ENCODE measurements around the gene ATP8A1. TPM values are rescaled to one million over a fixed set of nuclear protein-coding genes. Genes with fewer than 3 reads are reported as not detected.

Gene ATP8A1
- total RNA-seq, 2 experiments from 2014 or later: 37.2 to 38.5 TPM

GRCh38 chr4:42646999-42647541 lies 9.8 kb downstream of the ATP8A1 start:
- no peak overlapping the region for H3K4me3 Mint-ChIP-seq
- ChIA-PET POLR2A (interaction anchor here (1.0 to 2.2 kb wide), 3 partner anchors 10 to 19 kb away, joined by 3 to 11 read pairs (median 6); partner anchors contain the start of gene ATP8A1), CTCF (interaction anchor here (0.9 to 2.7 kb wide), 3 partner anchors 10 to 25 kb away, joined by 3 to 12 read pairs (median 3); partner anchors contain the start of gene ATP8A1)
- ATAC-seq (no peak), DNase-seq (no peak)
- H3K36me3 Mint-ChIP-seq (ENCODE audit: low read depth): peaks cover 38% of the 10 kb centered on the region
- H3K9me3 Mint-ChIP-seq (ENCODE audit: insufficient read depth): no peaks in the 10 kb centered on the region
- no peak overlapping the region for H3K27ac Mint-ChIP-seq
- peaks cover 43% of the 10 kb centered on the region for H3K4me1 Mint-ChIP-seq (ENCODE audit: low read depth)
- no peaks in the 10 kb centered on the region for H3K27me3 Mint-ChIP-seq (ENCODE audit: low read depth)

- Mint-ChIP-seq H3K27ac (no peak overlapping the region), H3K36me3 (ENCODE audit: low read depth) (peaks cover 30% of the 10 kb centered on the region), H3K4me3 (no peak overlapping the region), H3K9me3 (ENCODE audit: insufficient read depth) (no peaks in the 10 kb centered on the region), H3K4me1 (ENCODE audit: low read depth) (peaks cover 50% of the 10 kb centered on the region), H3K27me3 (ENCODE audit: low read depth) (no peaks in the 10 kb centered on the region)
- ChIA-PET CTCF (interaction anchor here (0.8 to 2.7 kb wide), 4 partner anchors 11 to 122 kb away, joined by 3 to 12 read pairs (median 5); partner anchors contain the start of gene ATP8A1), POLR2A (interaction anchor here (1.2 to 2.2 kb wide), 2 partner anchors 11 to 18 kb away, joined by 6 to 11 read pairs; partner anchors contain the start of gene ATP8A1)
- DNase-seq (no peak), ATAC-seq (no peak)
Observed at GRCh38 chr4:42646013-42646784, 10.7 kb downstream of the ATP8A1 start.

GRCh38 chr4:42644897-42645296 lies 12.0 kb downstream of the ATP8A1 start:
- CTCF ChIA-PET: interaction anchor here (0.9 to 1.1 kb wide), 4 partner anchors 10 to 219 kb away, joined by 3 read pairs; no protein-coding TSS in a partner anchor
- DNase-seq: no peak
- H3K27ac Mint-ChIP-seq: no peak overlapping the region
- H3K4me3 Mint-ChIP-seq: no peak overlapping the region
- peaks cover 60% of the 10 kb centered on the region for H3K4me1 Mint-ChIP-seq (ENCODE audit: low read depth)
- H3K36me3 Mint-ChIP-seq (ENCODE audit: low read depth): peaks cover 24% of the 10 kb centered on the region
- H3K9me3 Mint-ChIP-seq (ENCODE audit: insufficient read depth): no peaks in the 10 kb centered on the region
- ATAC-seq: no peak
- H3K27me3 Mint-ChIP-seq (ENCODE audit: low read depth): no peaks in the 10 kb centered on the region
- POLR2A ChIA-PET: no interaction called here

GRCh38 chr4:42643685-42644084 lies 13.2 kb downstream of the ATP8A1 start:
- ChIA-PET CTCF (interaction anchor here (1.3 kb wide), 1 partner anchor 75 kb away, joined by 3 read pairs; no protein-coding TSS in a partner anchor), POLR2A (interaction anchor here (1.1 kb wide), 1 partner anchor 12 kb away, joined by 3 read pairs; no protein-coding TSS in a partner anchor)
- no peak for DNase-seq
- H3K4me3 Mint-ChIP-seq: no peak overlapping the region
- H3K27me3 Mint-ChIP-seq (ENCODE audit: low read depth): no peaks in the 10 kb centered on the region
- no peak for ATAC-seq
- H3K4me1 Mint-ChIP-seq (ENCODE audit: low read depth): peaks cover 71% of the 10 kb centered on the region
- no peak overlapping the region for H3K27ac Mint-ChIP-seq
- no peaks in the 10 kb centered on the region for H3K9me3 Mint-ChIP-seq (ENCODE audit: insufficient read depth)
- peaks cover 18% of the 10 kb centered on the region for H3K36me3 Mint-ChIP-seq (ENCODE audit: low read depth)

- H3K27me3 Mint-ChIP-seq (ENCODE audit: low read depth): no peaks in the 10 kb centered on the region
- POLR2A ChIA-PET: interaction anchor here (0.7 to 1.1 kb wide), 2 partner anchors 13 kb away, joined by 3 read pairs; no protein-coding TSS in a partner anchor
- CTCF ChIA-PET: interaction anchor here (0.6 to 1.3 kb wide), 2 partner anchors 74 to 125 kb away, joined by 3 read pairs; no protein-coding TSS in a partner anchor
- H3K27ac Mint-ChIP-seq: peak overlapping the region; percentile 18
- no peak overlapping the region for H3K4me3 Mint-ChIP-seq
- ATAC-seq (no peak), DNase-seq (no peak)
- H3K36me3 Mint-ChIP-seq (ENCODE audit: low read depth): peaks cover 18% of the 10 kb centered on the region
- H3K4me1 Mint-ChIP-seq (ENCODE audit: low read depth): peaks cover 75% of the 10 kb centered on the region
- no peaks in the 10 kb centered on the region for H3K9me3 Mint-ChIP-seq (ENCODE audit: insufficient read depth)
Observed at GRCh38 chr4:42642845-42643615, 13.9 kb downstream of the ATP8A1 start.

- ChIA-PET POLR2A (interaction anchor here (0.7 to 1.2 kb wide), 3 partner anchors 12 to 15 kb away, joined by 3 to 5 read pairs (median 4); partner anchors contain the start of gene ATP8A1), CTCF (interaction anchor here (0.6 to 1.1 kb wide), 3 partner anchors 14 to 126 kb away, joined by 3 read pairs; no protein-coding TSS in a partner anchor)
- Mint-ChIP-seq H3K36me3 (ENCODE audit: low read depth) (peaks cover 18% of the 10 kb centered on the region), H3K27me3 (ENCODE audit: low read depth) (no peaks in the 10 kb centered on the region), H3K9me3 (ENCODE audit: insufficient read depth) (no peaks in the 10 kb centered on the region), H3K27ac (peak overlapping the region; percentile 18), H3K4me1 (ENCODE audit: low read depth) (peaks cover 73% of the 10 kb centered on the region), H3K4me3 (no peak overlapping the region)
- ATAC-seq (peak; percentile 21), DNase-seq (no peak)
Observed at GRCh38 chr4:42642101-42642797, 14.7 kb downstream of the ATP8A1 start.

- no peaks in the 10 kb centered on the region for H3K27me3 Mint-ChIP-seq (ENCODE audit: low read depth)
- H3K27ac Mint-ChIP-seq: no peak overlapping the region
- ChIA-PET POLR2A (interaction anchor here (1.1 to 1.2 kb wide), 2 partner anchors 13 to 16 kb away, joined by 4 to 5 read pairs; partner anchors contain the start of gene ATP8A1), CTCF (interaction anchor here (1.0 to 1.1 kb wide), 2 partner anchors 14 kb away, joined by 3 read pairs; no protein-coding TSS in a partner anchor)
- peaks cover 77% of the 10 kb centered on the region for H3K4me1 Mint-ChIP-seq (ENCODE audit: low read depth)
- ATAC-seq: peak; percentile 10
- no peaks in the 10 kb centered on the region for H3K9me3 Mint-ChIP-seq (ENCODE audit: insufficient read depth)
- peaks cover 18% of the 10 kb centered on the region for H3K36me3 Mint-ChIP-seq (ENCODE audit: low read depth)
- H3K4me3 Mint-ChIP-seq: no peak overlapping the region
- no peak for DNase-seq
Observed at GRCh38 chr4:42641656-42642055, 15.2 kb downstream of the ATP8A1 start.

- ChIA-PET POLR2A (interaction anchor here (1.2 kb wide), 1 partner anchor 16 kb away, joined by 4 read pairs; the partner anchor contains the start of gene ATP8A1), CTCF (no interaction called here)
- Mint-ChIP-seq H3K27me3 (ENCODE audit: low read depth) (no peaks in the 10 kb centered on the region), H3K4me1 (ENCODE audit: low read depth) (peaks cover 78% of the 10 kb centered on the region), H3K27ac (no peak overlapping the region), H3K4me3 (no peak overlapping the region), H3K9me3 (ENCODE audit: insufficient read depth) (no peaks in the 10 kb centered on the region), H3K36me3 (ENCODE audit: low read depth) (peaks cover 16% of the 10 kb centered on the region)
- ATAC-seq (no peak), DNase-seq (no peak)
Observed at GRCh38 chr4:42641161-42641560, 15.7 kb downstream of the ATP8A1 start.

- CTCF ChIA-PET: interaction anchor here (1.0 kb wide), 1 partner anchor 177 kb away, joined by 3 read pairs; no protein-coding TSS in a partner anchor
- no peaks in the 10 kb centered on the region for H3K27me3 Mint-ChIP-seq (ENCODE audit: low read depth)
- H3K4me1 Mint-ChIP-seq (ENCODE audit: low read depth): peaks cover 73% of the 10 kb centered on the region
- POLR2A ChIA-PET: no interaction called here
- no peaks in the 10 kb centered on the region for H3K9me3 Mint-ChIP-seq (ENCODE audit: insufficient read depth)
- H3K4me3 Mint-ChIP-seq: no peak overlapping the region
- peaks cover 11% of the 10 kb centered on the region for H3K36me3 Mint-ChIP-seq (ENCODE audit: low read depth)
- H3K27ac Mint-ChIP-seq: no peak overlapping the region
- ATAC-seq (no peak), DNase-seq (no peak)
Observed at GRCh38 chr4:42640613-42641012, 16.3 kb downstream of the ATP8A1 start.

GRCh38 chr4:42638993-42639392 lies 17.9 kb downstream of the ATP8A1 start:
- H3K36me3 Mint-ChIP-seq (ENCODE audit: low read depth): peaks cover 5% of the 10 kb centered on the region
- H3K27ac Mint-ChIP-seq: peak overlapping the region; percentile 35
- POLR2A ChIA-PET: no interaction called here
- DNase-seq: no peak
- H3K9me3 Mint-ChIP-seq (ENCODE audit: insufficient read depth): no peaks in the 10 kb centered on the region
- H3K4me3 Mint-ChIP-seq: no peak overlapping the region
- H3K4me1 Mint-ChIP-seq (ENCODE audit: low read depth): peaks cover 64% of the 10 kb centered on the region
- no peaks in the 10 kb centered on the region for H3K27me3 Mint-ChIP-seq (ENCODE audit: low read depth)
- CTCF ChIA-PET: no interaction called here
- peak; percentile 34 for ATAC-seq

GRCh38 chr4:42638321-42638720 lies 18.6 kb downstream of the ATP8A1 start:
- no peak overlapping the region for H3K27ac Mint-ChIP-seq
- peaks cover 62% of the 10 kb centered on the region for H3K4me1 Mint-ChIP-seq (ENCODE audit: low read depth)
- no peaks in the 10 kb centered on the region for H3K27me3 Mint-ChIP-seq (ENCODE audit: low read depth)
- no peaks in the 10 kb centered on the region for H3K9me3 Mint-ChIP-seq (ENCODE audit: insufficient read depth)
- no peak overlapping the region for H3K4me3 Mint-ChIP-seq
- ChIA-PET POLR2A (interaction anchor here (3.0 kb wide), 1 partner anchor 18 kb away, joined by 15 read pairs; the partner anchor contains the start of gene ATP8A1), CTCF (no interaction called here)
- peaks cover 2% of the 10 kb centered on the region for H3K36me3 Mint-ChIP-seq (ENCODE audit: low read depth)
- no peak for DNase-seq
- no peak for ATAC-seq

Measured in activated CD8-positive, alpha-beta T cell treated with anti-CD3 and anti-CD28 coated beads, Interleukin-2, amount 10 ng/mL, durations not matched to agents 7 days and 5 days (primary cell).